HG02571 (cell line): ENCODE data around the gene MARK1.
A peak's percentile ranks its signal among the peaks of the same experiment; 100 is the strongest.

Experiments
- ATAC-seq: cut with Tn5 transposase; IDR thresholded peaks from one replicate; pipeline ENCODE4 v1.9.1; 2021; ENCODE audit warnings: mild to moderate bottlenecking, moderate library complexity; ENCODE audit not compliant: unreplicated experiment

MARK1 gene

DNA sequence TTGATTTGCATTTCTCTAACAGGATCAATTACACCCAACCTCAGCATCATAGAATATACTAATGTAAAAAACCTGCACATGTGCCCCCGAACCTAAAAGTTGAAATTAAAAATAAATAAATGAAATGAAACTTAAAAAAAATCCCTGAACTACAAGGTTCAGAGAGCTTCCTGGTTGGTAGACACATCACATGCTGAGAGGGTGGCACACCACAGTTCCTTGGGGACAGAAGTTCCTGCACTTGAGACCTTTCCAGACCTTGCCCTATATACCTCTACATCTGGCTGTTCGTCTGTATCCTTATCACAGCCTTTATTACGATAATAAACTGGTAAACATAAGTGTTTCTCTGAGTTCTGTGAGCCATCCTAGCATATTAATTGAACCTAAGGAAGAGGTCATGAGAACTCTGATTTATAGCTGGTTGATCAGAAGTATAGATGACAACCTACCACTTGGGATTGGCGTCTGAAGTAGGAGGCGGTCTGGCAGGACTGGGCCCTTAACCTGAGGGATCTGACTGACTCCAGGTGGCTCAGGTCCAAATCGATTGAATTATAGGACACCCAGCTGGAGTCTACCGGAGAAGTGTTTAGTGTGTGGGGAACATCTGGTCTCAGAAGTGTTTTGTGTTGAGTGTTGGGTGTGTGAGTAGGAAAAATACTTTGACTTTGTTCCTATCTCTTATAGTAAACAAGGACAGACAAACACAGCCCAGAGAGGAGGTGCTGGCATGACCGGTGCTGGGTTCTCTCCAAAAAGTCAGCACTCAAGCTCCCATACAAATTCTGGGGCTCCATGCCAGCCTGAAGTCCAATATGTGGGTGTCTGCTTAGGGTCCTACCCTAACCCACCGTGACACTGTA, 181.2 kb downstream of the MARK1 start:
- ATAC-seq = no peak

DNA sequence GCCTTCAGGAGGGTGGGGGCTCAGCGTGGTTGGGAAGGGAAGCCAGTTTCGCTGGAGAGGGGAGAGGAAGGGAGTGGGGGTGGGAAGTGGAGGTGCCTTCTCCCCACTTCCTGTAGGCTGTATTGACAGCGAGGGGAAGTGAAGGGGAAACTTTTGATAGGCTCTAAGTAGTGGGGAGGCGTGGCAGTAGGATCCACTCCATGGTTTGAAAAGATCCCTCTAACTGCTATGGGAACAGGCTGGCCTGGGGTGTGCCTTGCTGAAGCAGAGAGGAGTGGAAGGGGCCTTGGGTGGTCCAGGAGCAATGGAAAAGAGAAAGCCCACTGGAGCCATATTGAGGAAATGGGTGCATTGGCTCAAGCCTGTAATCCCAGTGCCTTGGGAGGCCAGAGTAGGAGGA, 182.4 kb downstream of the MARK1 start:
- ATAC-seq = no peak

DNA sequence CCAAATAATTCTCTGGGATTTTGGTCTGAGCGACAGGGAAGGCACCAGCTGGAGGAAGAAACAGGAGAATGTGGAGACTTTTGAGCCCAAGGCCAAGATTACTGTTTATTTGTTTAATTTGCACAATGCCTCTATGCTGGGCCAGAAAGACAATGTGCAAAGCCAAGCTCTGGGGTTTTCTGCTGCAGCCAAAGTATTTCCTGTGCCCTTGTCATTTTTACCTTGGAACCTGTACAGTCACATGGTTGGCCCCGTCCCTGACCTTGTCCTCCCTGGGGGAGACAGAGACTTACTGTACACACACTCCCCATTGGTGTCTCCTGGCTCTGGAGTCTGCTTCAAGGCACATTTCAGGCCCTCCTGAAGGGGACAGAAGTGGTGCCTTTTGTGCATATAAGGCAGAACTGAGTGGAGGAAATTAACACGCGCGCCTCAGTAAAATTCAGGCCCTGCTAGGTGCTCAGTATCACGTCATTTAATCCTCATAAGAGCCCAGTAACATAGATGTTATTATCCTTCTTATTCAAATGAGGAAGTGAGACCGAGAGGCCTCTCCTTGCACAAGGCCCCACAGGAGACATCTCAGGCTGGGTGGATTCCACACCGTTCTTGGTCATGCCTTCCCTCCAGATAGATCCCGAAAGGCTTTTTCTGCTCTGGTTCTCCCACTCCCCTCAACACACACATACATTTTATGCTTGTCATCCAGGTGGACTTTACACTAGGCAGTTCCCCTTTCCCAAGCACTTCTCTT, 183.3 kb downstream of the MARK1 start:
- ATAC-seq = peak; percentile 81
